ENCODE data around the gene CLIP4. TPM values are rescaled to one million over a fixed set of nuclear protein-coding genes. Genes with fewer than 3 reads are reported as not detected.

CLIP4 gene
- total and polyA plus RNA-seq, 2 of the 4 experiments (the other 2 are of a cell fraction): 29.7 to 66.3 TPM

- intact Hi-C loops (cut with micrococcal nuclease): no loop called here
- POLR2A ChIA-PET (ENCODE audit: unreplicated experiment): no interaction called here
- TF ChIP-seq SMC3 (IDR thresholded peaks at IDR 0.05; ENCODE audit: low read depth, low read length) (no peak), RCOR1 (IDR thresholded peaks at IDR 0.05; ENCODE audit: insufficient replicate concordance, low read length) (no peak), NFE2L2 (IDR thresholded peaks at IDR 0.05; ENCODE audit: low read depth, low read length) (no peak), FOS (IDR thresholded peaks at IDR 0.05; ENCODE audit: low read depth, low read length) (no peak), USF2 (IDR thresholded peaks at IDR 0.05; ENCODE audit: low read depth, low read length) (no peak), MAFK (IDR thresholded peaks at IDR 0.05; ENCODE audit: low read depth, low read length) (no peak), MAZ (IDR thresholded peaks at IDR 0.05; ENCODE audit: borderline replicate concordance, low read depth, low read length) (no peak), RFX5 (IDR thresholded peaks at IDR 0.05; ENCODE audit: low read depth, low read length) (no peak), ELK1 (IDR thresholded peaks at IDR 0.05; ENCODE audit: borderline replicate concordance, low read depth, low read length) (no peak)
- TF ChIP-seq, protein P1, sequence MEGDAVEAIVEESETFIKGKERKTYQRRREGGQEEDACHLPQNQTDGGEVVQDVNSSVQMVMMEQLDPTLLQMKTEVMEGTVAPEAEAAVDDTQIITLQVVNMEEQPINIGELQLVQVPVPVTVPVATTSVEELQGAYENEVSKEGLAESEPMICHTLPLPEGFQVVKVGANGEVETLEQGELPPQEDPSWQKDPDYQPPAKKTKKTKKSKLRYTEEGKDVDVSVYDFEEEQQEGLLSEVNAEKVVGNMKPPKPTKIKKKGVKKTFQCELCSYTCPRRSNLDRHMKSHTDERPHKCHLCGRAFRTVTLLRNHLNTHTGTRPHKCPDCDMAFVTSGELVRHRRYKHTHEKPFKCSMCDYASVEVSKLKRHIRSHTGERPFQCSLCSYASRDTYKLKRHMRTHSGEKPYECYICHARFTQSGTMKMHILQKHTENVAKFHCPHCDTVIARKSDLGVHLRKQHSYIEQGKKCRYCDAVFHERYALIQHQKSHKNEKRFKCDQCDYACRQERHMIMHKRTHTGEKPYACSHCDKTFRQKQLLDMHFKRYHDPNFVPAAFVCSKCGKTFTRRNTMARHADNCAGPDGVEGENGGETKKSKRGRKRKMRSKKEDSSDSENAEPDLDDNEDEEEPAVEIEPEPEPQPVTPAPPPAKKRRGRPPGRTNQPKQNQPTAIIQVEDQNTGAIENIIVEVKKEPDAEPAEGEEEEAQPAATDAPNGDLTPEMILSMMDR (conservative IDR thresholded peaks at IDR 0.05; ENCODE audit: low read depth, low read length): no peak
- no peak overlapping the region for H2BK15ac ChIP-seq (ENCODE audit: low read depth, low read length)
- no peak overlapping the region for H3K9ac ChIP-seq (ENCODE audit: low read depth, low read length)
- H3K9me1 ChIP-seq (ENCODE audit: insufficient read depth, low read length): no peaks in the 10 kb centered on the region
- H2BK5ac ChIP-seq (ENCODE audit: low read depth, low read length, poor library complexity, severe bottlenecking): no peak overlapping the region
- H2AK5ac ChIP-seq (ENCODE audit: low read depth, low read length): no peak overlapping the region
- H2AK9ac ChIP-seq (replicated peaks; ENCODE audit: low read depth, low read length, poor library complexity): no peak overlapping the region
- H2BK120ac ChIP-seq (ENCODE audit: low read depth, low read length): no peak overlapping the region
- in situ Hi-C loops (cut with MboI; ENCODE audit: low sequenced_read_pairs): loop anchor here (5.0 kb wide), 1 partner anchor 236 kb away; no protein-coding TSS in a partner anchor
- no peak overlapping the region for H4K91ac ChIP-seq (ENCODE audit: insufficient read depth, low read depth, low read length)
- no peak overlapping the region for H3K4me3 ChIP-seq (ENCODE audit: insufficient read depth, low read depth, low read length)
- WGBS, 2 experiments (ENCODE audit: extremely low coverage in 2 of 2, insufficient read length in 1 of 2): no CpG with 5 or more reads among the region's 7 CpGs
- no peak overlapping the region for H4K8ac ChIP-seq (ENCODE audit: low read depth in 2 of 2, low read length in 2 of 2)
- no peak overlapping the region for H3K27ac ChIP-seq (ENCODE audit: insufficient read depth, low read length)
- H3K4me1 ChIP-seq (ENCODE audit: control insufficient read depth, insufficient read depth, low read length): no peaks in the 10 kb centered on the region
- ATAC-seq (ENCODE audit: low read depth) (no peak), DNase-seq (no peak)
- H3K56ac ChIP-seq (ENCODE audit: extremely low read depth, insufficient read depth, low read length): no peak overlapping the region
- H3K79me1 ChIP-seq (ENCODE audit: low read depth in 1 of 2, low read length in 2 of 2): no peaks in the 10 kb centered on the region
- H3K14ac ChIP-seq (replicated peaks; ENCODE audit: low read depth, low read length): no peak overlapping the region
- H2AFZ ChIP-seq (replicated peaks; ENCODE audit: low read length, poor library complexity): no peak overlapping the region
- H3K23ac ChIP-seq (ENCODE audit: low read depth, low read length): no peak overlapping the region
- H3K27me3 ChIP-seq (ENCODE audit: control insufficient read depth, insufficient read depth, low read length): no peaks in the 10 kb centered on the region
- no peaks in the 10 kb centered on the region for H4K20me1 ChIP-seq (ENCODE audit: insufficient read depth, low read length)
- no peak overlapping the region for H2BK20ac ChIP-seq (ENCODE audit: low read depth, low read length)
- dilution Hi-C loops (cut with HindIII; ENCODE audit: low sequenced_read_pairs, unreplicated experiment): no loop called here
- no peak overlapping the region for H3K4me2 ChIP-seq (ENCODE audit: low read depth, low read length)
- no peak overlapping the region for H3K18ac ChIP-seq (ENCODE audit: low read depth, low read length)
- no peaks in the 10 kb centered on the region for H3K9me3 ChIP-seq (ENCODE audit: control insufficient read depth, insufficient read depth, low read length)
- H3K4ac ChIP-seq (ENCODE audit: low read depth, low read length): no peak overlapping the region
- no TSS peak for BruUV-seq (replicated peaks)
- CTCF ChIA-PET: no interaction called here
- no peak overlapping the region for H4K5ac ChIP-seq (ENCODE audit: low read depth, low read length)
- no peaks in the 10 kb centered on the region; the same call in 1 of the 2 replicates for H3K36me3 ChIP-seq (ENCODE audit: control insufficient read depth, insufficient read depth, low read length)
These were observed 78.5 kb downstream of the CLIP4 start for GRCh38 chr2:29193681-29194080.
